Heart left ventricle (tissue), 16 donors: ENCODE measurements around the gene INPP4B. TPM values are rescaled to one million over a fixed set of nuclear protein-coding genes. Genes with fewer than 3 reads are reported as not detected.

Source experiments
- ATAC-seq, 4 donors: fragments of 200-7000 bp; cut with Tn5 transposase; one replicate each; pipeline ENCODE4 v1.9.1; 2020 to 2022; ENCODE audit warnings: moderate library complexity in 4 of 4, mild to moderate bottlenecking in 3 of 4, moderate number of reproducible peaks in 1 of 4
- DNase-seq, 5 donors: peaks; one replicate each; pipeline ENCODE4 v3.0.0-alpha.2; 2020
- H3K27ac ChIP-seq, 12 donors: fragments of 200-600 bp; sonication (generic) in 4 of 12; one replicate each; pipeline versions ENCODE4 v1.5.0 to v1.8.0; 2016 to 2022; ENCODE audit warnings: mild to moderate bottlenecking in 2 of 12
- H3K27me3 ChIP-seq, 9 donors: fragments of 200-600 bp; sonication (generic) in 2 of 9; one replicate each; pipeline versions ENCODE4 v1.5.1 to v1.8.0; 2016 to 2022; ENCODE audit warnings: mild to moderate bottlenecking in 3 of 9
- H3K36me3 ChIP-seq, 9 donors: fragments of 200-600 bp; sonication (generic) in 2 of 9; one replicate each; pipeline versions ENCODE4 v1.5.0 to v1.8.0; 2018 to 2022; ENCODE audit warnings: mild to moderate bottlenecking in 2 of 9
- H3K4me1 ChIP-seq, 12 donors: fragments of 200-600 bp; sonication (generic) in 4 of 12; one replicate each; pipeline versions ENCODE4 v1.5.0 to v1.8.0; 2016 to 2022; ENCODE audit warnings: mild to moderate bottlenecking in 3 of 12
- H3K4me3 ChIP-seq, 12 donors: fragments of 200-600 bp; sonication (generic) in 4 of 12; one replicate each; pipeline versions ENCODE4 v1.5.0 to v1.8.0; 2017 to 2022; ENCODE audit warnings: mild to moderate bottlenecking in 9 of 12, moderate library complexity in 4 of 12
- H3K9me3 ChIP-seq, 12 donors: fragments of 200-600 bp; sonication (generic) in 4 of 12; one replicate each; pipeline versions ENCODE4 v1.5.0 to v1.8.0; 2016 to 2022; ENCODE audit warnings: mild to moderate bottlenecking in 1 of 12
- CTCF ChIP-seq, 12 donors: fragments of 200-600 bp; sonication (generic) in 4 of 12; IDR thresholded peaks; one replicate each; pipeline versions ENCODE4 v1.5.0 to v1.8.0; 2018 to 2022; ENCODE audit warnings: antibody characterized with exemption in 12 of 12, mild to moderate bottlenecking in 5 of 12
- POLR2A ChIP-seq, 2 donors: fragments of 450-650 bp; IDR thresholded peaks; one replicate each; pipeline ENCODE4 v1.6.1; 2017; ENCODE audit warnings: antibody characterized with exemption in 2 of 2, mild to moderate bottlenecking in 2 of 2, moderate library complexity in 2 of 2
- WGBS, 4 donors: extraction: QIAGEN DNeasy Blood & Tissue Kit in 2 of 4; methylation state at CpG; one replicate each; pipeline versions ENCODE4 v1.1.5 to v1.1.7; 2013 to 2018; 5-methylcytosine and 5-hydroxymethylcytosine counted together
- intact Hi-C, 10 donors: fragments of 100-400 bp; cut with DNase I; formaldehyde crosslinking; loops; one replicate each; pipeline versions ENCODE4 v1.11.1 to v1.14.2; 2022
- polyA plus RNA-seq, 2 donors: library from polyadenylated mRNA; stranded (reverse); fragments of 200-250 nt; gene quantifications; one replicate each; pipeline ENCODE4 v1.2.3, GENCODE V29; 2013
- total RNA-seq, 9 donors: library from RNA; depleted of rRNA in 2 of 9; stranded (reverse); fragments of >200 nt in 2 of 9; fragmentation: NEBNext Ultra II Directional in 3 of 9; extraction: Animal tissue kit (Norgen Biotek cat#: 25700) in 3 of 9; gene quantifications; one replicate each; pipeline versions ENCODE4 v1.1.0 to v1.2.4, GENCODE V29; 2016 to 2023
- donor health status: ischemic (EF 13 %, LVEDD 7.1; RV severe dilation, severe dysfunction).
- donor health status: healthy with polysubstance abuse.
- donor health status: DM: no; HTN: yes; CAD: no.
- donor health status: DM: no; HTN: no; CAD: no.
- donor health status: ischemic (EF 25% LVEDD 6.9; RV normal size, moderate dysfunction).
- donor health status: ischemic (EF 25% LVEDD 5.7; RV mildly dilated, moderate dysfunction).
- donor health status: healthy.
- donor health status: DM: yes; HTN: yes; CAD: no.
- donor health status: ischemic (EF 35%, LVEDD 5.7; RV mildly dilated, moderate dysfunction).
- donor health status: nonischemic (EF 11% LVEDD 7.7; RV severe dilation, severe dysfunction).
- donor health status: DM: yes; HTN: yes; CAD: no.
- donor health status: PGD.
- donor health status: ischemic (EF 29% LVEDD 5.4; RV normal size, mild dysfunction).
- donor health status: nonischemic (EF 23%, LVEDD 6.1; RV moderate dilation, normal function).

INPP4B gene
- total and polyA plus RNA-seq, 11 donors: 5.5 to 128 (median 39.1) TPM

GRCh38 chr4:142778430-142778829, 67.7 kb downstream of the INPP4B start:
- WGBS, 4 donors: 85 to 88% (median 86%) methylated on average over 1 of the region's 1 CpG
- Histone ChIP-seq H3K27me3 (no peaks in the 10 kb centered on the region), H3K36me3 (no peaks in the 10 kb centered on the region), H3K27ac (no peak overlapping the region), H3K4me1 (peaks cover 0 to 4% (median 0%) of the 10 kb centered on the region in 12 donors), H3K9me3 (no peaks in the 10 kb centered on the region), H3K4me3 (no peak overlapping the region)
- TF ChIP-seq CTCF (IDR thresholded peaks at IDR 0.05) (no peak), POLR2A (IDR thresholded peaks at IDR 0.05) (no peak)
- intact Hi-C loops: no loop called here
- ATAC-seq: no peak
- DNase-seq: no peak

GRCh38 chr4:142777045-142777743, 68.9 kb downstream of the INPP4B start:
- intact Hi-C loops: no loop called here
- no peaks in the 10 kb centered on the region for H3K9me3 ChIP-seq
- H3K4me3 ChIP-seq: no peak overlapping the region
- no peaks in the 10 kb centered on the region for H3K27me3 ChIP-seq
- H3K27ac ChIP-seq: no peak overlapping the region
- H3K36me3 ChIP-seq: no peaks in the 10 kb centered on the region
- DNase-seq (no peak), ATAC-seq (no peak)
- WGBS, 4 donors: 87 to 91% (median 89%) methylated on average over 4 of the region's 4 CpGs
- peaks cover 0 to 4% (median 0%) of the 10 kb centered on the region in 12 donors for H3K4me1 ChIP-seq
- TF ChIP-seq POLR2A (IDR thresholded peaks at IDR 0.05) (no peak), CTCF (IDR thresholded peaks at IDR 0.05) (no peak)

- WGBS, 4 donors: 86 to 89% (median 88%) methylated on average over 2 of the region's 2 CpGs
- TF ChIP-seq CTCF (IDR thresholded peaks at IDR 0.05) (no peak), POLR2A (IDR thresholded peaks at IDR 0.05) (no peak)
- no peak overlapping the region for H3K27ac ChIP-seq
- intact Hi-C loops: no loop called here
- no peaks in the 10 kb centered on the region for H3K27me3 ChIP-seq
- H3K4me1 ChIP-seq: peaks cover 0 to 4% (median 0%) of the 10 kb centered on the region in 12 donors
- DNase-seq (no peak), ATAC-seq (no peak)
- no peaks in the 10 kb centered on the region for H3K36me3 ChIP-seq
- no peaks in the 10 kb centered on the region for H3K9me3 ChIP-seq
- no peak overlapping the region for H3K4me3 ChIP-seq
These were observed 70.1 kb downstream of the INPP4B start for GRCh38 chr4:142776026-142776425.

GRCh38 chr4:142773505-142773904, 72.6 kb downstream of the INPP4B start:
- intact Hi-C loops: no loop called here
- H3K4me1 ChIP-seq: peaks cover 0 to 4% (median 0%) of the 10 kb centered on the region in 12 donors
- H3K27me3 ChIP-seq: no peaks in the 10 kb centered on the region
- no peak overlapping the region for H3K27ac ChIP-seq
- 83 to 91% (median 85%) methylated on average over 2 of the region's 2 CpGs for WGBS, 4 donors
- no peak overlapping the region for H3K4me3 ChIP-seq
- no peak for ATAC-seq
- H3K36me3 ChIP-seq: no peaks in the 10 kb centered on the region
- DNase-seq: no peak
- TF ChIP-seq CTCF (IDR thresholded peaks at IDR 0.05) (no peak), POLR2A (IDR thresholded peaks at IDR 0.05) (no peak)
- no peaks in the 10 kb centered on the region for H3K9me3 ChIP-seq
